WTC11 (cell line): ENCODE data around the gene DUSP9.

Source experiments
- ATF3 ChIP-seq: sonication (generic); formaldehyde crosslinking; conservative IDR thresholded peaks from 2 replicates; pipeline ENCODE4 v1.8.1; 2022; ENCODE audit warnings: mild to moderate bottlenecking, missing genetic modification reagents
- CTCF ChIP-seq: fragments of 200-600 bp; IDR thresholded peaks from 2 replicates; pipeline ENCODE4 v1.8.0; 2022; ENCODE audit warnings: antibody characterized with exemption
- FOXP1 ChIP-seq: sonication (generic); formaldehyde crosslinking; IDR thresholded peaks from 2 replicates; pipeline ENCODE4 v1.8.0; 2022; ENCODE audit warnings: missing genetic modification reagents, mild to moderate bottlenecking, moderate library complexity, borderline replicate concordance
- IRF2 ChIP-seq: sonication (generic); formaldehyde crosslinking; IDR thresholded peaks from 2 replicates; pipeline ENCODE4 v1.8.0; 2022; ENCODE audit warnings: low read depth, missing genetic modification reagents, borderline replicate concordance
- JAZF1 ChIP-seq: fragments of 250-450 bp; sonication (Bioruptor Pico); IDR thresholded peaks from 2 replicates; pipeline ENCODE4 v1.9.0; 2021; ENCODE audit warnings: moderate library complexity, mild to moderate bottlenecking, inconsistent platforms
- NR2C2 ChIP-seq: sonication (generic); formaldehyde crosslinking; IDR thresholded peaks from 2 replicates; pipeline ENCODE4 v1.8.0; 2022; ENCODE audit warnings: mild to moderate bottlenecking, missing genetic modification reagents
- TCF7 ChIP-seq: sonication (generic); formaldehyde crosslinking; IDR thresholded peaks from 2 replicates; pipeline ENCODE4 v1.8.0; 2022; ENCODE audit warnings: mild to moderate bottlenecking, low read depth, missing genetic modification reagents, moderate library complexity
- TP53 ChIP-seq: sonication (generic); formaldehyde crosslinking; IDR thresholded peaks from 2 replicates; pipeline ENCODE4 v1.8.1; 2023; ENCODE audit warnings: mild to moderate bottlenecking, missing genetic modification reagents
- TF ChIP-seq, protein P1 (sequence below): sonication (generic); formaldehyde crosslinking; IDR thresholded peaks from 2 replicates; pipeline ENCODE4 v1.8.1; 2023; ENCODE audit warnings: mild to moderate bottlenecking, moderate library complexity, missing genetic modification reagents
- TF ChIP-seq, protein P2 (sequence below): sonication (generic); formaldehyde crosslinking; IDR thresholded peaks from 2 replicates; pipeline ENCODE4 v1.8.0; 2022; ENCODE audit warnings: mild to moderate bottlenecking, missing genetic modification reagents
- TF ChIP-seq, protein P3 (sequence below): sonication (generic); formaldehyde crosslinking; IDR thresholded peaks from 2 replicates; pipeline ENCODE4 v1.8.1; 2023; ENCODE audit warnings: mild to moderate bottlenecking, missing genetic modification reagents, moderate library complexity
- TF ChIP-seq, protein P4 (sequence below): sonication (generic); formaldehyde crosslinking; IDR thresholded peaks from 2 replicates; pipeline ENCODE4 v1.8.1; 2023; ENCODE audit warnings: mild to moderate bottlenecking, missing genetic modification reagents, borderline replicate concordance

DNA sequence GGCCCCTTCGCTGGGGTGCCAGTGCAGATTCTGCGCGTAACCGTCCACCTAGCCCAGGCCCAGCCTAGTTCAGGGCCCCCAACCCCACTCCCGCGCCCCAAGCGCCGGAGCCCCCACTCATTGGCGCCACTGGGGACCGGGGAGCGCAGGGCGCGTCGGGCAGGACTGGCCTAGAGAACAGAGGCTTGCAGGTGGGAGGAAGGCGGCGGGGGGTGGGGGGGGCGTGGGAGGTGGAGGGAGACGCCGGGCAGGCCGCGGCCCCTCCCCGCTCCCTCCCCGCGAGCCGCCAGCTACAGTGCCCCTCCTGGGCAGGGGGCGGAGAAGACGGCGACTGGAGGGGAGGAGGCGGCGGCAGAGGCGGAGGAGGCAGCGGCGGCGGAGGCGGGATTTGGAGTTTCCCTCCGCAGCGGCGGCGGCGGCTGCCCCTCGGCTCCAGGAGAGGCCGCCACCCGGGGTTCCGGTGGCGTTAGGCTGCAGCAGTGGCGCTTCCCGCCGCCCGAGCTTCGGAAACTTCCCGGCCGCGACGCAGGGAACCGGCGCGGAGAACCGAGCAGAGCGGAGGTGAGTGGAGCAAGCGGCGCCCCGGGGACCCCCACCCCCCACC is 4.8 kb upstream of the DUSP9 start:
- TF ChIP-seq TCF7 (CRISPR knock-in tag) (no peak), CTCF (no peak), NR2C2 (CRISPR knock-in tag) (no peak), JAZF1 (CRISPR knock-in tag) (no peak), IRF2 (CRISPR knock-in tag) (no peak), TP53 (no peak), FOXP1 (no peak), ATF3 (no peak)
- TF ChIP-seq, protein P1, sequence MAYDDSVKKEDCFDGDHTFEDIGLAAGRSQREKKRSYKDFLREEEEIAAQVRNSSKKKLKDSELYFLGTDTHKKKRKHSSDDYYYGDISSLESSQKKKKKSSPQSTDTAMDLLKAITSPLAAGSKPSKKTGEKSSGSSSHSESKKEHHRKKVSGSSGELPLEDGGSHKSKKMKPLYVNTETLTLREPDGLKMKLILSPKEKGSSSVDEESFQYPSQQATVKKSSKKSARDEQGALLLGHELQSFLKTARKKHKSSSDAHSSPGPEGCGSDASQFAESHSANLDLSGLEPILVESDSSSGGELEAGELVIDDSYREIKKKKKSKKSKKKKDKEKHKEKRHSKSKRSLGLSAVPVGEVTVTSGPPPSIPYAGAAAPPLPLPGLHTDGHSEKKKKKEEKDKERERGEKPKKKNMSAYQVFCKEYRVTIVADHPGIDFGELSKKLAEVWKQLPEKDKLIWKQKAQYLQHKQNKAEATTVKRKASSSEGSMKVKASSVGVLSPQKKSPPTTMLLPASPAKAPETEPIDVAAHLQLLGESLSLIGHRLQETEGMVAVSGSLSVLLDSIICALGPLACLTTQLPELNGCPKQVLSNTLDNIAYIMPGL (CRISPR knock-in tag): no peak
- TF ChIP-seq, protein P2, sequence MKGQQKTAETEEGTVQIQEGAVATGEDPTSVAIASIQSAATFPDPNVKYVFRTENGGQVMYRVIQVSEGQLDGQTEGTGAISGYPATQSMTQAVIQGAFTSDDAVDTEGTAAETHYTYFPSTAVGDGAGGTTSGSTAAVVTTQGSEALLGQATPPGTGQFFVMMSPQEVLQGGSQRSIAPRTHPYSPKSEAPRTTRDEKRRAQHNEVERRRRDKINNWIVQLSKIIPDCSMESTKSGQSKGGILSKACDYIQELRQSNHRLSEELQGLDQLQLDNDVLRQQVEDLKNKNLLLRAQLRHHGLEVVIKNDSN (CRISPR knock-in tag): no peak
- TF ChIP-seq, protein P3, sequence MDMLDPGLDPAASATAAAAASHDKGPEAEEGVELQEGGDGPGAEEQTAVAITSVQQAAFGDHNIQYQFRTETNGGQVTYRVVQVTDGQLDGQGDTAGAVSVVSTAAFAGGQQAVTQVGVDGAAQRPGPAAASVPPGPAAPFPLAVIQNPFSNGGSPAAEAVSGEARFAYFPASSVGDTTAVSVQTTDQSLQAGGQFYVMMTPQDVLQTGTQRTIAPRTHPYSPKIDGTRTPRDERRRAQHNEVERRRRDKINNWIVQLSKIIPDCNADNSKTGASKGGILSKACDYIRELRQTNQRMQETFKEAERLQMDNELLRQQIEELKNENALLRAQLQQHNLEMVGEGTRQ (CRISPR knock-in tag): no peak
- TF ChIP-seq, protein P4, sequence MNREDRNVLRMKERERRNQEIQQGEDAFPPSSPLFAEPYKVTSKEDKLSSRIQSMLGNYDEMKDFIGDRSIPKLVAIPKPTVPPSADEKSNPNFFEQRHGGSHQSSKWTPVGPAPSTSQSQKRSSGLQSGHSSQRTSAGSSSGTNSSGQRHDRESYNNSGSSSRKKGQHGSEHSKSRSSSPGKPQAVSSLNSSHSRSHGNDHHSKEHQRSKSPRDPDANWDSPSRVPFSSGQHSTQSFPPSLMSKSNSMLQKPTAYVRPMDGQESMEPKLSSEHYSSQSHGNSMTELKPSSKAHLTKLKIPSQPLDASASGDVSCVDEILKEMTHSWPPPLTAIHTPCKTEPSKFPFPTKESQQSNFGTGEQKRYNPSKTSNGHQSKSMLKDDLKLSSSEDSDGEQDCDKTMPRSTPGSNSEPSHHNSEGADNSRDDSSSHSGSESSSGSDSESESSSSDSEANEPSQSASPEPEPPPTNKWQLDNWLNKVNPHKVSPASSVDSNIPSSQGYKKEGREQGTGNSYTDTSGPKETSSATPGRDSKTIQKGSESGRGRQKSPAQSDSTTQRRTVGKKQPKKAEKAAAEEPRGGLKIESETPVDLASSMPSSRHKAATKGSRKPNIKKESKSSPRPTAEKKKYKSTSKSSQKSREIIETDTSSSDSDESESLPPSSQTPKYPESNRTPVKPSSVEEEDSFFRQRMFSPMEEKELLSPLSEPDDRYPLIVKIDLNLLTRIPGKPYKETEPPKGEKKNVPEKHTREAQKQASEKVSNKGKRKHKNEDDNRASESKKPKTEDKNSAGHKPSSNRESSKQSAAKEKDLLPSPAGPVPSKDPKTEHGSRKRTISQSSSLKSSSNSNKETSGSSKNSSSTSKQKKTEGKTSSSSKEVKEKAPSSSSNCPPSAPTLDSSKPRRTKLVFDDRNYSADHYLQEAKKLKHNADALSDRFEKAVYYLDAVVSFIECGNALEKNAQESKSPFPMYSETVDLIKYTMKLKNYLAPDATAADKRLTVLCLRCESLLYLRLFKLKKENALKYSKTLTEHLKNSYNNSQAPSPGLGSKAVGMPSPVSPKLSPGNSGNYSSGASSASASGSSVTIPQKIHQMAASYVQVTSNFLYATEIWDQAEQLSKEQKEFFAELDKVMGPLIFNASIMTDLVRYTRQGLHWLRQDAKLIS (CRISPR knock-in tag): no peak
